K562 (cell line): ENCODE results near the gene CYTH1. TPM values are rescaled to one million over a fixed set of nuclear protein-coding genes. Genes with fewer than 3 reads are reported as not detected.
A peak's percentile ranks its signal among the peaks of the same experiment; 100 is the strongest.

Source experiments
- ATF7 ChIP-seq: fragments of 450-650 bp; IDR thresholded peaks from 2 replicates; pipeline ENCODE4 v1.7.1; 2014; ENCODE audit warnings: mild to moderate bottlenecking, moderate library complexity
- CREM ChIP-seq: IDR thresholded peaks from 2 replicates; pipeline ENCODE4 v1.6.1; 2014; ENCODE audit warnings: antibody characterized with exemption, low read depth
- FOSL1 ChIP-seq: fragments of 200-800 bp; sonication (Bioruptor generic); conservative IDR thresholded peaks from 2 replicates; pipeline ENCODE4 v1.6.1; 2016; ENCODE audit warnings: missing genetic modification characterization, missing compliant biosample characterization
- JUND ChIP-seq, 2 experiments: IDR thresholded peaks; 2 replicates in 1 of 2; 3 replicates in 1 of 2; pipeline ENCODE4 v1.6.1; 2011; ENCODE audit warnings: borderline replicate concordance in 2 of 2, low read depth in 2 of 2, low read length in 2 of 2, improper control_type of control experiment in 1 of 2, missing biosample characterization in 1 of 2, missing genetic modification characterization in 1 of 2, missing genetic modification reagents in 1 of 2
- MYC ChIP-seq, 2 experiments: fragments of 250-450 bp in 1 of 2; sonication (Bioruptor Pico) in 1 of 2; IDR thresholded peaks; 2 replicates each; pipeline versions ENCODE4 v1.5.1 to v1.6.1; 2012 to 2021; ENCODE audit warnings: low read depth in 2 of 2, borderline replicate concordance in 1 of 2, improper control_type of control experiment in 1 of 2, low read length in 1 of 2, mild to moderate bottlenecking in 1 of 2, moderate library complexity in 1 of 2
- PTTG1 ChIP-seq: fragments of 450-650 bp; IDR thresholded peaks from 2 replicates; pipeline ENCODE4 v1.6.1; 2016; ENCODE audit warnings: low read depth, mild to moderate bottlenecking, missing genetic modification characterization, missing compliant biosample characterization
- ZNF76 ChIP-seq: fragments of 250-450 bp; sonication (Bioruptor Pico); IDR thresholded peaks from 2 replicates; pipeline ENCODE4 v1.4.0; 2020; ENCODE audit warnings: mild to moderate bottlenecking, moderate library complexity, borderline replicate concordance
- polyA plus RNA-seq, 8 experiments: library from polyadenylated mRNA; depleted of rRNA in 4 of 8; stranded (reverse) in 5 of 8; unstranded in 3 of 8; fragments of >200 nt; fragmentation: Nextera tagmentation in 2 of 8; fragmentation: Illumina TruSeq in 1 of 8; extraction: Ambion mirVana in 2 of 8; extraction: Trizol in 1 of 8; gene quantifications; 2 replicates each; pipeline versions ENCODE4 v1.2.1 to v1.2.3, GENCODE V29; 2011 to 2014; ENCODE audit warnings: inconsistent platforms in 1 of 8, missing spikeins in 1 of 8
- total RNA-seq, 7 experiments: library from RNA; depleted of rRNA in 6 of 7; stranded (reverse); fragments of >200 nt in 6 of 7; fragmentation: Illumina TruSeq in 2 of 7; extraction: Trizol in 2 of 7; gene quantifications; 2 replicates each; pipeline versions ENCODE4 v1.2.1 to v1.2.3, GENCODE V29; 2011 to 2021; ENCODE audit warnings: low replicate concordance in 1 of 7
- TF ChIP-seq, protein P1 (sequence below): fragments of 250-450 bp; sonication (Bioruptor Pico); IDR thresholded peaks from 2 replicates; pipeline ENCODE4 v1.5.0; 2021; ENCODE audit warnings: mild to moderate bottlenecking, borderline replicate concordance
- TF ChIP-seq, protein P2 (sequence below): fragments of 250-450 bp; sonication (Bioruptor Pico); IDR thresholded peaks from 2 replicates; pipeline ENCODE4 v1.4.0; 2020
- TF ChIP-seq, protein P3 (sequence below): fragments of 450-650 bp; IDR thresholded peaks from 2 replicates; pipeline ENCODE4 v1.7.0; 2016; ENCODE audit warnings: borderline replicate concordance
- TF ChIP-seq, protein P4 (sequence below), 2 experiments: fragments of 450-650 bp in 1 of 2; sonication (generic) in 1 of 2; formaldehyde crosslinking in 1 of 2; IDR thresholded peaks in 1 of 2; conservative IDR thresholded peaks in 1 of 2; 2 replicates each; pipeline versions ENCODE4 v1.6.1 to v1.8.1; 2016 to 2023; ENCODE audit warnings: mild to moderate bottlenecking in 2 of 2, moderate library complexity in 2 of 2, inconsistent platforms in 1 of 2, missing genetic modification reagents in 1 of 2

The CYTH1 gene
- total and polyA plus RNA-seq, 9 of the 15 experiments (the other 6 are each of a cell fraction or from before 2014, with no cell fraction given), result 0.52 to 27.7 (median 16.8) TPM

DNA sequence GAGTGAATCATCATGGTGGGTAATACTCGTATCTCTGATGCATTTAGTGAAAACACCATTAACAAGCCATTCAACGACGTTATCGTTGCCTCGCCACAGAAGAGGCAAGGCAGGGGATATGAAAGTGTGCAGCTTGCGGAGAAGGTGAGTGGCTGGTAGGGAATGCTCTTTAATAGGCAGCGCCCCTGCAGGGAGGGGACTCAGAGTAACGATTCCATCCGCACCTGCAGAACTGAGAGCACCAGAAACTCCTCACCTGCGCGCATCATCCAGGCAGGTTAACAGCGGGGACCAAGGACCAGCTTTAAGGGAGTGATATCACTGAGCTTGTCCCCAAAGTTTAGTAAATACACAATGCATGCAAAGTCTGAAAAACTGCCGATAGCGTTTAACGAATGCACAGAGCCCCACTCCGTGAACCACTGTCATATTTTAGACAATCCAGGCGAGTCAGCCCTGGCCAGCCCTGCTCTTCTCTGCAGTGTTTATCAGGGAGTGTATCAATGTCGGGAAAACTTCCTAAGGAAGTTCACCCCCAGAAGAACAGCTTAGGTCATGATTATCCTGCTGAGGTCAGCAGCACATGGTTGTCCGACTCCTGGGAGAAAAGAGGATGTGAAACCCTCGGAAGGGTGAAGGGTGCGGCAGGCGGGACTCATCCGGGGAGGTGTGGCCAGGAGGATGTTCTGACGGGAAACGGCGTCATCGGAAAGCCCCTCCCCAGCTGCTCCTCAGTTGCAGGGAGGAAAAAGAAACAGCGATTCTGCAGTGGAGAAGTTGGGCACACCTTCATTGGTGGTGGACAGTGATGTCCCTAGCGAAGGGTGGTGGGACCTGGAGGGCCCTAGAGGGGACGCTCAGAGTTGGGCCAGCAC is 136.4 kb downstream of the CYTH1 start (continued):
- TF ChIP-seq MYC (IDR thresholded peaks at IDR 0.05; ENCODE audit: low read depth, low read length), result peak; percentile 52; the same call in 1 of the 2 replicates
- no peak for TF ChIP-seq MYC (CRISPR knock-in tag; IDR thresholded peaks at IDR 0.05; ENCODE audit: borderline replicate concordance, low read depth)
- no peak for TF ChIP-seq PTTG1 (tag)
- peak; percentile 48; the same call in 1 of the 2 replicates for TF ChIP-seq ATF7
- TF ChIP-seq, protein P1, sequence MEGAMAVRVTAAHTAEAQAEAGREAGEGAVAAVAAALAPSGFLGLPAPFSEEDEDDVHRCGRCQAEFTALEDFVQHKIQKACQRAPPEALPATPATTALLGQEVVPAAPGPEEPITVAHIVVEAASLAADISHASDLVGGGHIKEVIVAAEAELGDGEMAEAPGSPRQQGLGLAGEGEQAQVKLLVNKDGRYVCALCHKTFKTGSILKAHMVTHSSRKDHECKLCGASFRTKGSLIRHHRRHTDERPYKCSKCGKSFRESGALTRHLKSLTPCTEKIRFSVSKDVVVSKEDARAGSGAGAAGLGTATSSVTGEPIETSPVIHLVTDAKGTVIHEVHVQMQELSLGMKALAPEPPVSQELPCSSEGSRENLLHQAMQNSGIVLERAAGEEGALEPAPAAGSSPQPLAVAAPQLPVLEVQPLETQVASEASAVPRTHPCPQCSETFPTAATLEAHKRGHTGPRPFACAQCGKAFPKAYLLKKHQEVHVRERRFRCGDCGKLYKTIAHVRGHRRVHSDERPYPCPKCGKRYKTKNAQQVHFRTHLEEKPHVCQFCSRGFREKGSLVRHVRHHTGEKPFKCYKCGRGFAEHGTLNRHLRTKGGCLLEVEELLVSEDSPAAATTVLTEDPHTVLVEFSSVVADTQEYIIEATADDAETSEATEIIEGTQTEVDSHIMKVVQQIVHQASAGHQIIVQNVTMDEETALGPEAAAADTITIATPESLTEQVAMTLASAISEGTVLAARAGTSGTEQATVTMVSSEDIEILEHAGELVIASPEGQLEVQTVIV (CRISPR knock-in tag), result no peak
- TF ChIP-seq JUND (IDR thresholded peaks at IDR 0.05; ENCODE audit: borderline replicate concordance, low read depth, low read length), result no peak
- TF ChIP-seq JUND (tag; IDR thresholded peaks at IDR 0.05; ENCODE audit: borderline replicate concordance, low read depth, low read length), result 0 out of 3 replicates have a peak, but pooled peaks have one; percentile 47
- 0 out of 2 replicates have a peak, but pooled peaks have one; percentile 38 for TF ChIP-seq FOSL1 (tag)
- TF ChIP-seq, protein P2, sequence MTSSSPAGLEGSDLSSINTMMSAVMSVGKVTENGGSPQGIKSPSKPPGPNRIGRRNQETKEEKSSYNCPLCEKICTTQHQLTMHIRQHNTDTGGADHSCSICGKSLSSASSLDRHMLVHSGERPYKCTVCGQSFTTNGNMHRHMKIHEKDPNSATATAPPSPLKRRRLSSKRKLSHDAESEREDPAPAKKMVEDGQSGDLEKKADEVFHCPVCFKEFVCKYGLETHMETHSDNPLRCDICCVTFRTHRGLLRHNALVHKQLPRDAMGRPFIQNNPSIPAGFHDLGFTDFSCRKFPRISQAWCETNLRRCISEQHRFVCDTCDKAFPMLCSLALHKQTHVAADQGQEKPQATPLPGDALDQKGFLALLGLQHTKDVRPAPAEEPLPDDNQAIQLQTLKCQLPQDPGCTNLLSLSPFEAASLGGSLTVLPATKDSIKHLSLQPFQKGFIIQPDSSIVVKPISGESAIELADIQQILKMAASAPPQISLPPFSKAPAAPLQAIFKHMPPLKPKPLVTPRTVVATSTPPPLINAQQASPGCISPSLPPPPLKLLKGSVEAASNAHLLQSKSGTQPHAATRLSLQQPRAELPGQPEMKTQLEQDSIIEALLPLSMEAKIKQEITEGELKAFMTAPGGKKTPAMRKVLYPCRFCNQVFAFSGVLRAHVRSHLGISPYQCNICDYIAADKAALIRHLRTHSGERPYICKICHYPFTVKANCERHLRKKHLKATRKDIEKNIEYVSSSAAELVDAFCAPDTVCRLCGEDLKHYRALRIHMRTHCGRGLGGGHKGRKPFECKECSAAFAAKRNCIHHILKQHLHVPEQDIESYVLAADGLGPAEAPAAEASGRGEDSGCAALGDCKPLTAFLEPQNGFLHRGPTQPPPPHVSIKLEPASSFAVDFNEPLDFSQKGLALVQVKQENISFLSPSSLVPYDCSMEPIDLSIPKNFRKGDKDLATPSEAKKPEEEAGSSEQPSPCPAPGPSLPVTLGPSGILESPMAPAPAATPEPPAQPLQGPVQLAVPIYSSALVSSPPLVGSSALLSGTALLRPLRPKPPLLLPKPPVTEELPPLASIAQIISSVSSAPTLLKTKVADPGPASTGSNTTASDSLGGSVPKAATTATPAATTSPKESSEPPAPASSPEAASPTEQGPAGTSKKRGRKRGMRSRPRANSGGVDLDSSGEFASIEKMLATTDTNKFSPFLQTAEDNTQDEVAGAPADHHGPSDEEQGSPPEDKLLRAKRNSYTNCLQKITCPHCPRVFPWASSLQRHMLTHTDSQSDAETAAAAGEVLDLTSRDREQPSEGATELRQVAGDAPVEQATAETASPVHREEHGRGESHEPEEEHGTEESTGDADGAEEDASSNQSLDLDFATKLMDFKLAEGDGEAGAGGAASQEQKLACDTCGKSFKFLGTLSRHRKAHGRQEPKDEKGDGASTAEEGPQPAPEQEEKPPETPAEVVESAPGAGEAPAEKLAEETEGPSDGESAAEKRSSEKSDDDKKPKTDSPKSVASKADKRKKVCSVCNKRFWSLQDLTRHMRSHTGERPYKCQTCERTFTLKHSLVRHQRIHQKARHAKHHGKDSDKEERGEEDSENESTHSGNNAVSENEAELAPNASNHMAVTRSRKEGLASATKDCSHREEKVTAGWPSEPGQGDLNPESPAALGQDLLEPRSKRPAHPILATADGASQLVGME (CRISPR knock-in tag), result no peak
- TF ChIP-seq CREM, result peak; percentile 55
- TF ChIP-seq, protein P3, sequence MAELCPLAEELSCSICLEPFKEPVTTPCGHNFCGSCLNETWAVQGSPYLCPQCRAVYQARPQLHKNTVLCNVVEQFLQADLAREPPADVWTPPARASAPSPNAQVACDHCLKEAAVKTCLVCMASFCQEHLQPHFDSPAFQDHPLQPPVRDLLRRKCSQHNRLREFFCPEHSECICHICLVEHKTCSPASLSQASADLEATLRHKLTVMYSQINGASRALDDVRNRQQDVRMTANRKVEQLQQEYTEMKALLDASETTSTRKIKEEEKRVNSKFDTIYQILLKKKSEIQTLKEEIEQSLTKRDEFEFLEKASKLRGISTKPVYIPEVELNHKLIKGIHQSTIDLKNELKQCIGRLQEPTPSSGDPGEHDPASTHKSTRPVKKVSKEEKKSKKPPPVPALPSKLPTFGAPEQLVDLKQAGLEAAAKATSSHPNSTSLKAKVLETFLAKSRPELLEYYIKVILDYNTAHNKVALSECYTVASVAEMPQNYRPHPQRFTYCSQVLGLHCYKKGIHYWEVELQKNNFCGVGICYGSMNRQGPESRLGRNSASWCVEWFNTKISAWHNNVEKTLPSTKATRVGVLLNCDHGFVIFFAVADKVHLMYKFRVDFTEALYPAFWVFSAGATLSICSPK, result no peak
- no peak for TF ChIP-seq ZNF76 (CRISPR knock-in tag)
- TF ChIP-seq, protein P4, sequence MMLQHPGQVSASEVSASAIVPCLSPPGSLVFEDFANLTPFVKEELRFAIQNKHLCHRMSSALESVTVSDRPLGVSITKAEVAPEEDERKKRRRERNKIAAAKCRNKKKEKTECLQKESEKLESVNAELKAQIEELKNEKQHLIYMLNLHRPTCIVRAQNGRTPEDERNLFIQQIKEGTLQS (IDR thresholded peaks at IDR 0.05), result 0 out of 2 replicates have a peak, but pooled peaks have one; percentile 8
- TF ChIP-seq, protein P4 (CRISPR knock-in tag; conservative IDR thresholded peaks at IDR 0.05), result no peak
